Transverse colon (tissue), 3 donors: ENCODE results near the gene ST6GALNAC5.

ENCODE experiments used
- CTCF ChIP-seq, 5 experiments: fragments of 200-600 bp in 3 of 5; fragments of 450-650 bp in 2 of 5; sonication (generic) in 3 of 5; IDR thresholded peaks; 1 replicate in 2 of 5; 2 replicates in 3 of 5; pipeline ENCODE4 v1.5.1; 2016 to 2017; ENCODE audit warnings: antibody characterized with exemption in 5 of 5, inconsistent platforms in 3 of 5, mild to moderate bottlenecking in 2 of 5, moderate library complexity in 1 of 5
- EP300 ChIP-seq: sonication (generic); formaldehyde crosslinking; IDR thresholded peaks from one replicate; pipeline ENCODE4 v1.6.1; 2017; ENCODE audit warnings: antibody characterized with exemption, low read depth
- POLR2A ChIP-seq: fragments of 450-650 bp; IDR thresholded peaks from one replicate; pipeline ENCODE4 v1.6.1; 2016; ENCODE audit warnings: antibody characterized with exemption, mild to moderate bottlenecking, moderate library complexity

- TF ChIP-seq CTCF (IDR thresholded peaks at IDR 0.05) (no peak), POLR2A (no peak), EP300 (no peak)
These were observed 92.3 kb downstream of the ST6GALNAC5 start for GRCh38 chr1:76959556-76959955.
